ENCODE measurements around the gene IGFBPL1. TPM values are rescaled to one million over a fixed set of nuclear protein-coding genes. Genes with fewer than 3 reads are reported as not detected.
"Not testable (repeated sequence)": the region's sequence is repeated elsewhere in the genome, so short reads cannot be mapped to it uniquely, and the experiment has no call there.

IGFBPL1 gene
- total RNA-seq, 1 donor from 2014 or later, result 10.0 TPM

- no peaks in the 10 kb centered on the region for H3K36me3 ChIP-seq (ENCODE audit: control insufficient read depth, insufficient read depth, low read length)
- H3K4me3 ChIP-seq (ENCODE audit: low read depth, low read length), result no peak overlapping the region
- no peak for DNase-seq (ENCODE audit: low read depth)
- H3K27me3 ChIP-seq (ENCODE audit: control insufficient read depth, insufficient read depth, low read length), result no peaks in the 10 kb centered on the region
- TF ChIP-seq, protein P1, sequence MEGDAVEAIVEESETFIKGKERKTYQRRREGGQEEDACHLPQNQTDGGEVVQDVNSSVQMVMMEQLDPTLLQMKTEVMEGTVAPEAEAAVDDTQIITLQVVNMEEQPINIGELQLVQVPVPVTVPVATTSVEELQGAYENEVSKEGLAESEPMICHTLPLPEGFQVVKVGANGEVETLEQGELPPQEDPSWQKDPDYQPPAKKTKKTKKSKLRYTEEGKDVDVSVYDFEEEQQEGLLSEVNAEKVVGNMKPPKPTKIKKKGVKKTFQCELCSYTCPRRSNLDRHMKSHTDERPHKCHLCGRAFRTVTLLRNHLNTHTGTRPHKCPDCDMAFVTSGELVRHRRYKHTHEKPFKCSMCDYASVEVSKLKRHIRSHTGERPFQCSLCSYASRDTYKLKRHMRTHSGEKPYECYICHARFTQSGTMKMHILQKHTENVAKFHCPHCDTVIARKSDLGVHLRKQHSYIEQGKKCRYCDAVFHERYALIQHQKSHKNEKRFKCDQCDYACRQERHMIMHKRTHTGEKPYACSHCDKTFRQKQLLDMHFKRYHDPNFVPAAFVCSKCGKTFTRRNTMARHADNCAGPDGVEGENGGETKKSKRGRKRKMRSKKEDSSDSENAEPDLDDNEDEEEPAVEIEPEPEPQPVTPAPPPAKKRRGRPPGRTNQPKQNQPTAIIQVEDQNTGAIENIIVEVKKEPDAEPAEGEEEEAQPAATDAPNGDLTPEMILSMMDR (IDR thresholded peaks at IDR 0.05; ENCODE audit: insufficient read depth, low read length, poor library complexity, severe bottlenecking), result no peak
Observed at GRCh38 chr9:38382141-38382540, 42.1 kb downstream of the IGFBPL1 start.

GRCh38 chr9:38380872-38381534 is 43.3 kb downstream of the IGFBPL1 start:
- TF ChIP-seq, protein P1 (IDR thresholded peaks at IDR 0.05; ENCODE audit: insufficient read depth, low read length, poor library complexity, severe bottlenecking), result no peak
- Histone ChIP-seq H3K36me3 (ENCODE audit: control insufficient read depth, insufficient read depth, low read length) (no peaks in the 10 kb centered on the region), H3K4me3 (ENCODE audit: low read depth, low read length) (no peak overlapping the region), H3K27me3 (ENCODE audit: control insufficient read depth, insufficient read depth, low read length) (no peaks in the 10 kb centered on the region)
- no peak for DNase-seq (ENCODE audit: low read depth)

- Histone ChIP-seq H3K36me3 (ENCODE audit: control insufficient read depth, insufficient read depth, low read length) (no peaks in the 10 kb centered on the region), H3K27me3 (ENCODE audit: control insufficient read depth, insufficient read depth, low read length) (no peaks in the 10 kb centered on the region), H3K4me3 (ENCODE audit: low read depth, low read length) (no peak overlapping the region)
- DNase-seq (ENCODE audit: low read depth), result no peak
- TF ChIP-seq, protein P1 (IDR thresholded peaks at IDR 0.05; ENCODE audit: insufficient read depth, low read length, poor library complexity, severe bottlenecking), result no peak
Observed at GRCh38 chr9:38380230-38380871, 43.9 kb downstream of the IGFBPL1 start.

DNA sequence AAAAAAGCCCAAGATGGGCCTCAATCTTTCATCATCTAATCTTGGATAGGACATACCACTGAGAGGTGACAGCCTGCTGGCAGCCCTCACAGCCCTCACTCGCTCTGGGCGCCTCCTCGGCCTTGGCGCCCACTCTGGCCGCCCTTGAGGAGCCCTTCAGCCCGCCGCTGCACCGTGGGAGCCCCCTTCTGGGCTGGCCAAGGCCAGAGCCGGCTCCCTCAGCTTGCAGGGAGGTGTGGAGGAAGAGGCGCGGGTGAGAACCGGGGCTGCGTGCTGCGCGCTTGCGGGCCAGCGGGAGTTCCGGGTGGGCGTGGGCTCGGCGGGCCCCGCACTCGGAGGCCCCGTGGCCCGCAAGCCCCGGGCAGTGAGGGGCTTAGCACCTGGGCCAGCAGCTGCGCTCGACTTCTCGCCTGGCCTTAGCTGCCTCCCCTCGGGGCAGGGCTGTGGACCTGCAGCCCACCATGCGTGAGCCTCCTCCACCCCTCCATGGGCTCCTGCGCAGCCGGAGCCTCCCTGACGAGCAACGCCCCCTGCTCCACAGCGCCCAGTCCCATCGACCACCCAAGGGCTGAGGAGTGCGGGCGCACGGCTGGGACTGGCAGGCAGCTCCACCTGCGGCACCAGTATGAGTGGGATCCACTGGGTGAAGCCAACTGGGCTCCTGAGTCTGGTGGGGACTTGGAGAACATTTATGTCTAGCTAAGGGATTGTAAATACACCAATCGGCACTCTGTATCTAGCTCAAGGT is 46.7 kb downstream of the IGFBPL1 start:
- not testable (repeated sequence) for DNase-seq (ENCODE audit: low read depth); H3K4me3 ChIP-seq (ENCODE audit: low read depth, low read length); H3K36me3 ChIP-seq (ENCODE audit: control insufficient read depth, insufficient read depth, low read length); H3K27me3 ChIP-seq (ENCODE audit: control insufficient read depth, insufficient read depth, low read length)

DNA sequence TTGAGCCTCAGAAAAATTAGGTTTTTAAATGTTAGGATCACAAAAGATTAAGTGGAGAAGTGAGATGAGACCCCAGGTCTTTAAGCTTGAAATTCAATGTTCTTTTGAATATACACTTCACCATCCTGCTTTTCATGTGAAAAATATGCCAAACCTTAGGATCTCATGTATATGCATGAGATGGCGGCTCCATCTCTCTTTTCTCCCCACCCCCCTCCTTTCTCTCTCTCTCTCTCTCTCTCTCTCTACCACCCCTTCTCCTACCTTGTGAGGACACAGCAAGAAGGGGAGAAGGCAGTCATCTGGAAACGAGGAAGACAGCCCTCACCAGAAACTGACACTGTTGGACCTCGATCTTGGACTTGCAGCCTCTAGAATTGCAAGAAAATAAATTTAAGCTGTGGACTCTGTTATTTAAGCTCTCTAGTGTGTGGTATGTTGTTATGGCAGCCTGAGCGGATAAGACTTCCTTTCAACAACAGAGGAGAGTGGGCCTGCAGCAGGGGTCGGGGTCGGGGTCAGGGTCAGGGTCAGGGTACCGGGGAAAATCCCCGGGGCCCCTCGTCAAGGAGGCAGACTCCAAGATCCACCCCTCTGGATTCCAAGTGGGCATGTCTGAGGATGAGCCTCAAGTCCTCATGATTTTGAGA is 48.1 kb downstream of the IGFBPL1 start:
- H3K36me3 ChIP-seq (ENCODE audit: control insufficient read depth, insufficient read depth, low read length), result no peaks in the 10 kb centered on the region
- TF ChIP-seq, protein P1 (IDR thresholded peaks at IDR 0.05; ENCODE audit: insufficient read depth, low read length, poor library complexity, severe bottlenecking), result no peak
- DNase-seq (ENCODE audit: low read depth), result no peak

GRCh38 chr9:38375572-38375963 is 48.7 kb downstream of the IGFBPL1 start:
- no peak overlapping the region for H3K4me3 ChIP-seq (ENCODE audit: low read depth, low read length)
- no peak for DNase-seq (ENCODE audit: low read depth)
- no peaks in the 10 kb centered on the region for H3K27me3 ChIP-seq (ENCODE audit: control insufficient read depth, insufficient read depth, low read length)
- H3K36me3 ChIP-seq (ENCODE audit: control insufficient read depth, insufficient read depth, low read length), result no peaks in the 10 kb centered on the region
- TF ChIP-seq, protein P1 (IDR thresholded peaks at IDR 0.05; ENCODE audit: insufficient read depth, low read length, poor library complexity, severe bottlenecking), result no peak

More for the DNA sequence above, 48.1 kb downstream of the IGFBPL1 start:
- no peak overlapping the region for H3K4me3 ChIP-seq (ENCODE audit: low read depth, low read length)
- H3K27me3 ChIP-seq (ENCODE audit: control insufficient read depth, insufficient read depth, low read length), result no peaks in the 10 kb centered on the region
